H7 (cell line): Measurements from ENCODE around the gene FAM47E. TPM values are rescaled to one million over a fixed set of nuclear protein-coding genes. Genes with fewer than 3 reads are reported as not detected.

Experiments used
- DNase-seq: peaks from one replicate; pipeline ENCODE4 v3.0.0; 2012
- H3K27me3 ChIP-seq: 2 replicates; pipeline ENCODE4 v1.6.0; 2011; ENCODE audit warnings: mild to moderate bottlenecking, low read length; ENCODE audit not compliant: control insufficient read depth, insufficient read depth
- H3K36me3 ChIP-seq: replicated peaks from 2 replicates; pipeline ENCODE4 v1.5.1; 2011; ENCODE audit warnings: low read length; ENCODE audit not compliant: control insufficient read depth, insufficient read depth
- H3K4me3 ChIP-seq: 2 replicates; pipeline ENCODE4 v1.5.1; 2011; ENCODE audit warnings: low read depth, mild to moderate bottlenecking, control low read depth, low read length, moderate library complexity; ENCODE audit not compliant: insufficient read depth
- total RNA-seq: library from RNA; depleted of rRNA; stranded (reverse); fragments of >200 nt; shearing (Covaris generic); gene quantifications from 2 replicates; pipeline ENCODE4 v1.2.3, GENCODE V29; 2014

FAM47E gene
- total RNA-seq, 1 experiment from 2014 or later, result 0.17 TPM

GRCh38 chr4:76214177-76214675 lies 37.3 kb upstream of the FAM47E start:
- peak; percentile 44 for DNase-seq
- Histone ChIP-seq H3K36me3 (peaks cover 2% of the 10 kb centered on the region; the same call in 1 of the 2 replicates), H3K4me3 (peak overlapping the region; percentile 69), H3K27me3 (no peaks in the 10 kb centered on the region; the same call in 1 of the 2 replicates)

DNA sequence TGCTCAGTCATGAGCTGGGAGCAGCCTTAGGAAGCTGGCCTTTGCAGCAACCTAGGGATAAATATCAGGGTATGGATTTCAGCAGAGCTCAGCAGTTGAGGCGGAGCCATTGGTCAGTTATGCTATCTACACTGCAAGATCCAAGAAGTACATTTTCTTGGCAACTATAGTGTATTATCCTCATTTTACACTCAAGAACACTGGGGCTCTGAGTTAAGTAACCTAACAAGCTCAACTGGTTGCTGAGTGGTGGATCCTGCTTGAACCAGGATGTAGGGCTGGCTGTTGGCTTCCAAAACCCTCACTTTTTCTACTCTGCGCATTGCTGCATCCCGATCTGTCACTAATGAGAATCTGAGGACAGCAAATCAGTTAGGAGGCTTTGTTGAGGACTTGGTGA lies 36.4 kb upstream of the FAM47E start:
- H3K4me3 ChIP-seq, result no peak overlapping the region
- no peaks in the 10 kb centered on the region for H3K36me3 ChIP-seq
- no peak for DNase-seq
- no peaks in the 10 kb centered on the region; the same call in 1 of the 2 replicates for H3K27me3 ChIP-seq

DNA sequence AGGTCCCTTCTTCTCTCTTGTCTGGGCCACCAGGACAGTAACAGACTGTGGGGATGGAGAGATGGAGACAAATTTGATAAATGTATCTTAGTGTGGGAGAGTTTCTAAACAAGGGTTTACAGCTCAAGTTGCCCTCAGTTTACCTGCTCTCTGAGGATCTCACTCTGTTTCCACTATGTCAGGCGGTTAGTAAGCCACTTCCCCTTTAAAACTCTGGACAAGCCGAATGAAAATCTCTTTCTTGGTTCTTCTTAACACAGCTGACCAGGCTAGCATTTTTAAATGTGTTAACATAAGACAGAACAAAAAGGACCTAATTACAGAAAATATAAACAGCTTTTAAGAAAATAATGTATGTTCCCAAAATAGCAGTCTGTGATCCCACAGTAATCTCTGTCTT lies 35.0 kb upstream of the FAM47E start:
- no peak for DNase-seq
- no peaks in the 10 kb centered on the region; the same call in 1 of the 2 replicates for H3K27me3 ChIP-seq

GRCh38 chr4:76216975-76217814 lies 34.3 kb upstream of the FAM47E start:
- DNase-seq, result no peak
- Histone ChIP-seq H3K4me3 (no peak overlapping the region), H3K36me3 (no peaks in the 10 kb centered on the region), H3K27me3 (no peaks in the 10 kb centered on the region; the same call in 1 of the 2 replicates)

More for the DNA sequence above, 35.0 kb upstream of the FAM47E start:
- Histone ChIP-seq H3K4me3 (no peak overlapping the region), H3K36me3 (no peaks in the 10 kb centered on the region)

DNA sequence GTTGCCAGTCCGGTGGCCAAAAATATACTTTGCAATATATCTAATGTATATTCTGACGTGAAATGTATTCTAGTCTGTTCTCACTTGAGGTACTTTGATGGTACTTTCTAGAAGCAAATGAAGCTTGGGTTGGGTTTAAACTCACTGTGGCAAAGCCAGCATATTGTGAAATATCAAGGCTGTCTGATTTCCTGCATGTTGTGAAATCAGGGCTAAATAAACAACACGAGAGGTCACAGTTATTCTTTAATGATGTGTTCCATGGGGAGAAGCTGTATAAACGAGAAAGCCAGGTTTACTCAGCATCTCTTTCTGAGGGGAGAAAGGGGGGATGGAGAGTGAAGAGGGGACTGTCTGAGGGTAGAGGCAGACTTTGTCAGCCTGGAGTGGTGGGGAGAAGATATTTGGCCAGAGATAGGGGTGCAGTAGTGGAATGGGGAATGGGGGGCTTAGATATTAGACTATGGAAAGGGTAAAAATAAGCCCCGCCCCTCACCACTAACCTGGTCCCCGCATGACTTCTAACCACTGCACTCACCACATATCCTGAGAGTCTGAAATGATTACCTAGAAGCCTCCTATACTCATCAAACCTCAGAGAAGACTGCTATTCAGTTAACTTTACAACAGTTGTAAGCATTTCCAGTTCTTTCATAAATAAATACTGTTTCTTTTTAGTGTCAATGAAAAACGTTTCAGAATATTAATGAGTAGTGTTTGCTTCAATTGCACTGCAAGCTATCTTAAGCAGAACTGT lies 32.0 kb upstream of the FAM47E start:
- H3K27me3 ChIP-seq, result no peaks in the 10 kb centered on the region; the same call in 1 of the 2 replicates
- H3K4me3 ChIP-seq, result no peak overlapping the region
- no peaks in the 10 kb centered on the region for H3K36me3 ChIP-seq
- DNase-seq, result no peak

- DNase-seq, result no peak
Observed at GRCh38 chr4:76224171-76224570, 27.4 kb upstream of the FAM47E start.

DNA sequence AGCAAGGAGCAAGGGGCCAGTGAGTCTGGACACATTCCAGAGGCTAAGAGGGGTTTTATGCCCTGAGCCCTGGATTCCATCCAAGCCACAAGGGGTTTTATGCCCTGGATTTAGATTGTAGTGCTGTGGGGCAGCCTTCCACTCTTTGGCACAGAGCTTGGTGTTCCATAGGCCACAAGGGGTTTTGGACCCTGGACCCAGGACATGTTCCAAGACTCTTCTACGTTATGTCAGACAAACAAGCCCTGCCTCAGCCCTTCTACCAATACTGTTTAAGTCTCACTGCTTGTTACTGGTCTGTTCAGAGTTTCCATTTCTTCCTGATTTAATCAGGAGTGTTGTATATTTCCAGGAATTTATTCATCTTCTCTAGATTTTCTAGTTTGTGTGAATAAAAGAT lies 25.1 kb upstream of the FAM47E start:
- no peaks in the 10 kb centered on the region for H3K27me3 ChIP-seq
- no peaks in the 10 kb centered on the region for H3K36me3 ChIP-seq
- no peak overlapping the region for H3K4me3 ChIP-seq
- DNase-seq, result no peak

More at GRCh38 chr4:76224171-76224570, 27.4 kb upstream of the FAM47E start:
- Histone ChIP-seq H3K4me3 (no peak overlapping the region), H3K36me3 (no peaks in the 10 kb centered on the region), H3K27me3 (no peaks in the 10 kb centered on the region)

GRCh38 chr4:76232681-76233080 lies 18.8 kb upstream of the FAM47E start:
- no peaks in the 10 kb centered on the region for H3K27me3 ChIP-seq
- DNase-seq, result no peak
- H3K36me3 ChIP-seq, result no peaks in the 10 kb centered on the region
- H3K4me3 ChIP-seq, result no peak overlapping the region

DNA sequence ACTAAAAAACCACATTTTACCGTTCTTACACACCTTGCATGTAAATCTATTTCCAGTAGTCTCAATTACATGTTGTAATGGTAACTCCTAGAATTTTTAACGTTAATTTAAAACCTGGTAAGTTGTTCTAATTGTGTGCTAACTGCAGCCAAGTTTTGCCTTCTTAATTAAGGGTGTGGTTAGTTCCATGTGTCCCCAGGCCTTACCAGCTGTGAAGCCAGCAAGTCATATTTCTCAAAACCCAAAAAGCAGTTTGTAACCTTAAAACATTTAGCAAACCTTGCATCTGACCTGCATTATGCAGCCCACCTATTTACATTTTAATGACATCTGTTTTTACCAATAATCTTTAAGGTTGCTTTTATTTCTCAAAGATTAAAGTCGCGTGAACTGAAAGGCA lies 18.4 kb upstream of the FAM47E start:
- H3K4me3 ChIP-seq, result no peak overlapping the region

DNA sequence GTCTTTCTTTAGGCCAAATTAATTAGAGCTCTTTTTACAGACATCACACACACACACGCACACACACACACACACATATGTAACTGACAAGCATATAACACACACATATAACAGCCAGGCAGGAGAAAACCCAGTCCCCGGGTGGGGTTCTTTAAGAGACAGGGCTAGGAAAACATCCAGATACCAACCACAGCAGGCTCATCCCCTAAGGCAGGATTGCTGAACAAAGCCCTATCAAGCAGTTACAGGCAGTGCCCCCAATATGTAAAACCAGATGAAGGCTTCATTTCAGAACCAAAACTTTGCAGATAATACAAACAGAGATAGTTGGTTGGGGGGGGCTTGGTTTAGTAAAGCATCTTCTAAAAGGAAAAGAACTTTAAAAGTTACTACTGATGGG lies 18.0 kb upstream of the FAM47E start:
- Histone ChIP-seq H3K4me3 (peak overlapping the region; percentile 43), H3K36me3 (no peaks in the 10 kb centered on the region), H3K27me3 (no peaks in the 10 kb centered on the region)
- DNase-seq, result no peak

More for the DNA sequence above, 18.4 kb upstream of the FAM47E start:
- Histone ChIP-seq H3K36me3 (no peaks in the 10 kb centered on the region), H3K27me3 (no peaks in the 10 kb centered on the region)
- DNase-seq, result no peak

- peak overlapping the region; percentile 43 for H3K4me3 ChIP-seq
- no peaks in the 10 kb centered on the region for H3K36me3 ChIP-seq
- peak; percentile 24 for DNase-seq
- H3K27me3 ChIP-seq, result no peaks in the 10 kb centered on the region
Observed at GRCh38 chr4:76233967-76234678, 17.4 kb upstream of the FAM47E start.

DNA sequence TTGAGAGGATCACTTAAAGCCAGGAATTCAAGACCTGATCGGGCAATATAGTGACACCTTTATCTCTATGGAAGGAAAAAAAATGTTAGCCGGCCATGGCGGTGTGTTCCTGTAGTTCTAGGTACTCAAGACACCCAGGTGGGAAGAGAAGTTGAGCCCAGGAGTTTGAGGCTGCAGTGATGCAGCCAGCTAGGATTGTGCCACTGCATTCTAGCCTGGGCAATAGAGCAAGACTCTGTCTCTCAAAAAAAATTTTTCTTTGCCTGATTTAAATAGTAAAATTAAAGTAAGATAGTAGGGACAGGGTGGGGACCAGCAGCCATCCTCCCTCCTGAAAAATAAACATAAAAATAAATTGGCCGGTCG lies 16.9 kb upstream of the FAM47E start:
- DNase-seq, result no peak
- no peak overlapping the region for H3K4me3 ChIP-seq
- H3K36me3 ChIP-seq, result no peaks in the 10 kb centered on the region
- H3K27me3 ChIP-seq, result no peaks in the 10 kb centered on the region

- Histone ChIP-seq H3K27me3 (no peaks in the 10 kb centered on the region), H3K4me3 (no peak overlapping the region), H3K36me3 (no peaks in the 10 kb centered on the region)
- DNase-seq, result no peak
Observed at GRCh38 chr4:76235407-76235806, 16.1 kb upstream of the FAM47E start.

DNA sequence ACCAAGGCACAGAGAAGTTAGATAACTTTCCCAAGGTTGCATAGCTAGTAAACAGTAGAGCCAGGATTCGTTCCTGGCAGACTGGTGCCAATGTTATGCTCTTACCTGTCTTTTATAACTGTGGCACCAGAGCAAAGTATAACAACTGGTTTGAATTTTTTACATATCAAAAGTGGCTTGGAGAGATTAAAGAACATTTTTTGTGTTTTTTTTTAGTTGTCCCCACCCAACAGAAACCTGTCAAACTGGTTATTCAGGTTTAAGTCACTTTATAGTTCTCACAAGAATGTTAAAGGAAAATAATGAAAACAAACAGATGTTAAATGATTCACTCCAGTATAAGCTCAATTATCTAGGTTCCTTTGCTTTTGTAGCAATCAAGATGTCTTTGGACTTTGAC lies 15.6 kb upstream of the FAM47E start:
- Histone ChIP-seq H3K27me3 (no peaks in the 10 kb centered on the region), H3K36me3 (no peaks in the 10 kb centered on the region), H3K4me3 (no peak overlapping the region)
- no peak for DNase-seq
